ENCODE measurements around the gene HK2. TPM values are rescaled to one million over a fixed set of nuclear protein-coding genes. Genes with fewer than 3 reads are reported as not detected.

Gene HK2
- total and polyA plus RNA-seq, 12 donors: 3.4 to 43.4 (median 13.1) TPM

DNA sequence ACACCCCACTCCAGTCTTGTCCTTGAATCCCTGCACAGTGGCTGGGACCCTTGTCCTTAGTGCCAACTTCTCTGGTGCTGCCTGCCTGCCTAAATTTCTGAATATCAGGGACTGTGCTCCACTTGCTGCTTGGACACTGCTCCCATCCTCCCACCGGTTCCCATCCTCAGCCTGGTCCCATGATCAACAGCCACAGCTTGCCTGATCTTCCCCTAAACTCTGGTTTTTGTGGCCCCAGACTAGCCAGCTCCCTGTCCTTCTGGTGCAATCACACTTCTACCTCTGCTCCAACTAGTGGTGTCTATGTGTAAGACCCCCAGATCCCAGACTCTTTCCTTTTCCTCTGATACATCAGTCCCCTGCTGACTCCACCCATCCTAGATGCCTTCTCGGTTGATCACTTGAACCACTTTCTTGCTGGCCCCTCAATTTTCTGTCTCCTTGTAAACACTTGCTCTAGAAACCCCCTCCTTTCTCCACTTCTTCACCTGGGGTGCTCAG is 87.4 kb downstream of the HK2 start:
- H3K27me3 ChIP-seq: peaks cover 0 to 27% (median 12%) of the 10 kb centered on the region in 7 donors
- intact Hi-C loops (cut with DNase I): loop anchor here in 7 of 10 donors (5.0 to 10.0 kb wide), 8 partner anchors 134 to 704 kb away; partner anchors contain the start of gene TACR1 (in 1 of the 7)
- H3K9me3 ChIP-seq: no peaks in the 10 kb centered on the region
- no peak for DNase-seq
- 90 to 98% methylated on average over 2 of the region's 2 CpGs for WGBS, 2 donors
- no peak for ATAC-seq
- H3K4me1 ChIP-seq: peaks cover 0 to 23% (median 6%) of the 10 kb centered on the region in 9 donors
- no peak overlapping the region for H3K4me3 ChIP-seq
- TF ChIP-seq, protein P1, sequence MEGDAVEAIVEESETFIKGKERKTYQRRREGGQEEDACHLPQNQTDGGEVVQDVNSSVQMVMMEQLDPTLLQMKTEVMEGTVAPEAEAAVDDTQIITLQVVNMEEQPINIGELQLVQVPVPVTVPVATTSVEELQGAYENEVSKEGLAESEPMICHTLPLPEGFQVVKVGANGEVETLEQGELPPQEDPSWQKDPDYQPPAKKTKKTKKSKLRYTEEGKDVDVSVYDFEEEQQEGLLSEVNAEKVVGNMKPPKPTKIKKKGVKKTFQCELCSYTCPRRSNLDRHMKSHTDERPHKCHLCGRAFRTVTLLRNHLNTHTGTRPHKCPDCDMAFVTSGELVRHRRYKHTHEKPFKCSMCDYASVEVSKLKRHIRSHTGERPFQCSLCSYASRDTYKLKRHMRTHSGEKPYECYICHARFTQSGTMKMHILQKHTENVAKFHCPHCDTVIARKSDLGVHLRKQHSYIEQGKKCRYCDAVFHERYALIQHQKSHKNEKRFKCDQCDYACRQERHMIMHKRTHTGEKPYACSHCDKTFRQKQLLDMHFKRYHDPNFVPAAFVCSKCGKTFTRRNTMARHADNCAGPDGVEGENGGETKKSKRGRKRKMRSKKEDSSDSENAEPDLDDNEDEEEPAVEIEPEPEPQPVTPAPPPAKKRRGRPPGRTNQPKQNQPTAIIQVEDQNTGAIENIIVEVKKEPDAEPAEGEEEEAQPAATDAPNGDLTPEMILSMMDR (IDR thresholded peaks at IDR 0.05): no peak
- H3K36me3 ChIP-seq: no peaks in the 10 kb centered on the region
- H3K27ac ChIP-seq: no peak overlapping the region

DNA sequence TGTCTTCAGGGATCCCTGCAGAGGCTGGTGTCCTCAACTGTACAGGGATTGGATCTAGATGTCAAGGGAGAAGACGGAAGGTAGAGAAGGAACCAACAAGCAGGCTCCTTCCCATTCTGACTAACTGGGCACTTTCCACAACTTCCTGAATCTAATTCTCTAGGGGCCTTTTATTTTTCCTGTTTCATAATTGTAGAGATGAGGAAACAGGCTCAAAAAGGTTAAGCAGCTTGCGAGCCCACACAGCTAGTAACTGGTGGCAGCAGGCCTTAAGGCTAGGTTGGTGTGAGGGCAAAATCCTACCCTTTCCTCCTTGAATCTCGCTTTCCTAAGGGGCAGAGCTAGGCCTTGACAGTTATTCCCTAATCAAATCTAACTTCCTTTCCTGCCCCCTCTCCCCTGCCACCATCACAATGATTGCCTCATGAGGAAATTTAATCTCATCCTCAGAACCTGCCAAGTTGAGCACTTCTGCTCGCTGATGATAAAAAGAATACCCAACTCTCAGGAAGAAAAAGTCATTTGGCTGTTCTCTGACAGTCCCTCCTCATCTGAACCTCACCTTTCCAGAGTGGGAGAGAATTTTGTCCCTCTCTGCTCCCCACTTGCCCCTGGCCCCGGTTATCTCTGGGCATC is 88.8 kb downstream of the HK2 start:
- peak in 3 of 8 donors; percentile 28 to 41 (median 33) for ATAC-seq
- 58 to 66% methylated on average over 5 of the region's 5 CpGs for WGBS, 2 donors
- H3K27ac ChIP-seq: no peak overlapping the region

DNA sequence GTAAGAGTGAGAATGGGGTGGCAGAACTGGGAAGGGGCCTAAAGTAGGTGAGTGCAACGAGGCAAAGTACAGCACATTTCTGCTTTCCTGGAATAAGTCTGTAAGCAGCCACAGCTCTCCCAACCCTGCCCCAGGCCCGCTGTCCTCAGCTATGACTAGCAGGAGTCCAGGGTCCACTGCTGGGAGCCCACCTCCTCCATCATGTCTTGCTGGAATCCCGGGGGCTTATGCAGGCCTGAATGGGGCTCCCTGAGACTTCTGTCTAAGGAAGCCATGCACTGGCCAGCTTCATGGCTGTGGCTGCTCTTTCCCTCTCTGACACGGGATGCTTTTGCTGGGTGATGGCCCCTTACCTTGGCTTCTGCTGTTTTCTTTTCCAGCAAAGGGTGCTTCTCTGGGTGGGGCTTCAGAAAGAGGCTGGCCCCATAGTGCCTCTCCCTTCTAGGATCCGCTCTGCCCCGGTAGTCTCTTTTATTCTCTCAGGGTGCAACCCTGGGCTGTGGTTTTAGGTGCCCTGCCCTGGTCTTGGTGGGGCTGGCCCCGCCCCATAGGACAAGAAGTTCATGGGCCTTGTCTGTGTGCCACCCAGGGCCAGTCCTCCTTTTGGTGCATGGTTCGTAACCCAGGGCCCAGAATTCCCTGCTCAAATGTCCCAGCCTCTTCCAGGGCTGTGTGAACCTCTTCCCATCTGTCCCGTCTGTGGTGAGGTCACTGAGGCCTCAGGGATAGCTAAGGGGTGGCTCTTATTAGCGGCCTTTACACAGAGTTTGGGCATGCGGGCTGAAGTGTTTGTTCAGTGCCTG is 90.7 kb downstream of the HK2 start:
- DNase-seq (no peak), ATAC-seq (peak in 1 of 8 donors; percentile 38)
- Histone ChIP-seq H3K27ac (no peak overlapping the region), H3K27me3 (peaks cover 0 to 8% (median under 1%) of the 10 kb centered on the region in 7 donors), H3K9me3 (no peaks in the 10 kb centered on the region), H3K36me3 (no peaks in the 10 kb centered on the region), H3K4me1 (peaks cover 0 to 20% (median 4%) of the 10 kb centered on the region in 9 donors), H3K4me3 (no peak overlapping the region)
- TF ChIP-seq, protein P1 (IDR thresholded peaks at IDR 0.05): no peak
- intact Hi-C loops (cut with DNase I): loop anchor here in 7 of 10 donors (5.0 to 10.0 kb wide), 8 partner anchors 130 to 700 kb away; partner anchors contain the start of gene TACR1 (in 1 of the 7)
- WGBS, 2 donors: 93 to 94% methylated on average over 11 of the region's 11 CpGs

More for the DNA sequence above, 88.8 kb downstream of the HK2 start:
- Histone ChIP-seq H3K4me1 (peaks cover 0 to 23% (median 6%) of the 10 kb centered on the region in 9 donors), H3K4me3 (no peak overlapping the region), H3K27me3 (peaks cover 0 to 22% (median 12%) of the 10 kb centered on the region in 7 donors), H3K9me3 (no peaks in the 10 kb centered on the region), H3K36me3 (no peaks in the 10 kb centered on the region)
- intact Hi-C loops (cut with DNase I): loop anchor here in 7 of 10 donors (5.0 to 10.0 kb wide), 8 partner anchors 132 to 702 kb away; partner anchors contain the start of gene TACR1 (in 1 of the 7)
- TF ChIP-seq, protein P1 (IDR thresholded peaks at IDR 0.05): no peak
- no peak for DNase-seq

DNA sequence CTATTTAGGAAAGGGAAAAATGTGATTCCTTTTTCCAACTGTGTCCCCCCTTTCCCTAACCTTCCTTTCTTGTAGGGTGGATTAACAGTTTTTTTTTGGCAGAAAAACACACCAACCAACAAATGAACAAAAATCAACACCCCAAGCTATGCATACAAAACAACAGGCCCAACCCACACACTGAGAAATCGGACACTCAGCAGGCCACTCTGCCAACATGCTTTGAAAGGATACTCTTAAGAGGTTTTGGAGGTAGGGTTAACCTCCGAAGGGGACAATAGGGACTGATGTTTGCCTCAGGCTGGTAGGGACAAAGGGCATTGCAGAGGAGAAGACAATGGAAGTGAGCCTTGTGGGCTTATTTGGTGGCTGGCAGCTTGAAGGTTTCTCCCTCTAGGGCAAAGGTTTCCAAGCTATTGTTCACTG is 91.4 kb downstream of the HK2 start:
- no peak overlapping the region for H3K27ac ChIP-seq
- ATAC-seq (no peak), DNase-seq (no peak)
- peaks cover 0 to under 1% (median 0%) of the 10 kb centered on the region in 7 donors for H3K27me3 ChIP-seq
- intact Hi-C loops (cut with DNase I): loop anchor here in 4 of 10 donors (10.0 kb wide), 6 partner anchors 129 to 699 kb away; partner anchors contain the start of gene TACR1 (in 1 of the 4)
- H3K4me1 ChIP-seq: peaks cover 0 to 15% (median 0%) of the 10 kb centered on the region in 9 donors
- TF ChIP-seq, protein P1 (IDR thresholded peaks at IDR 0.05): no peak
- no peak overlapping the region for H3K4me3 ChIP-seq
- H3K9me3 ChIP-seq: no peaks in the 10 kb centered on the region
- no peaks in the 10 kb centered on the region for H3K36me3 ChIP-seq
- WGBS, 2 donors: 64 to 85% methylated on average over 2 of the region's 2 CpGs

Data from heart right ventricle (tissue), 16 donors.